Lung (tissue), 12 donors: ENCODE measurements around the gene NAA35. TPM values are rescaled to one million over a fixed set of nuclear protein-coding genes. Genes with fewer than 3 reads are reported as not detected.

ENCODE experiments used
- ATAC-seq: fragments of 200-7000 bp; cut with Tn5 transposase; one replicate; pipeline ENCODE4 v1.9.1; 2020; ENCODE audit warnings: moderate number of reproducible peaks; ENCODE audit not compliant: insufficient read depth, low FRiP score
- DNase-seq, 3 donors: peaks; one replicate each; pipeline ENCODE4 v3.0.0-alpha.2; 2013 to 2017
- H3K27ac ChIP-seq, 2 donors: one replicate each; pipeline ENCODE4 v1.5.1; 2013; ENCODE audit warnings: mild to moderate bottlenecking in 2 of 2, moderate library complexity in 2 of 2, control low read depth in 1 of 2, inconsistent platforms in 1 of 2, low read depth in 1 of 2, low read length in 1 of 2
- H3K27me3 ChIP-seq, 3 donors: one replicate each; pipeline ENCODE4 v1.5.1; 2013; ENCODE audit warnings: low read length in 2 of 3; ENCODE audit not compliant: control insufficient read depth in 3 of 3, insufficient read depth in 3 of 3
- H3K36me3 ChIP-seq, 4 donors: one replicate each; pipeline ENCODE4 v1.5.1; 2013; ENCODE audit warnings: low read length in 4 of 4, mild to moderate bottlenecking in 1 of 4, moderate library complexity in 1 of 4; ENCODE audit not compliant: control insufficient read depth in 4 of 4, insufficient read depth in 4 of 4
- H3K4me1 ChIP-seq, 5 donors: one replicate each; pipeline ENCODE4 v1.5.1; 2013; ENCODE audit warnings: low read length in 5 of 5, mild to moderate bottlenecking in 2 of 5, moderate library complexity in 1 of 5; ENCODE audit not compliant: control insufficient read depth in 5 of 5, insufficient read depth in 5 of 5
- H3K4me3 ChIP-seq: one replicate; pipeline ENCODE4 v1.5.1; 2013; ENCODE audit warnings: mild to moderate bottlenecking, control low read depth, moderate library complexity
- H3K9ac ChIP-seq, 2 donors: one replicate each; pipeline ENCODE4 v1.5.1; 2013; ENCODE audit warnings: low read length in 2 of 2, control low read depth in 1 of 2; ENCODE audit not compliant: insufficient read depth in 1 of 2
- H3K9me3 ChIP-seq, 4 donors: one replicate each; pipeline ENCODE4 v1.5.1; 2013; ENCODE audit warnings: low read length in 3 of 4, mild to moderate bottlenecking in 1 of 4, moderate library complexity in 1 of 4; ENCODE audit not compliant: control insufficient read depth in 4 of 4, insufficient read depth in 3 of 4
- WGBS, 2 donors: extraction: QIAGEN DNeasy Blood & Tissue Kit; methylation state at CpG; one replicate each; pipeline ENCODE4 v1.1.7; 2013; 5-methylcytosine and 5-hydroxymethylcytosine counted together
- polyA plus RNA-seq, 2 donors: library from polyadenylated mRNA; stranded (reverse); fragments of 200-250 nt; gene quantifications; one replicate each; pipeline ENCODE4 v1.2.1, GENCODE V29; 2013
- total RNA-seq, 2 donors: library from RNA; depleted of rRNA in 1 of 2; stranded (reverse); fragments of >200 nt in 1 of 2; gene quantifications; one replicate each; pipeline ENCODE4 v1.2.1, GENCODE V29; 2014 to 2021
- TF ChIP-seq, protein P1 (sequence below): IDR thresholded peaks from 2 replicates; pipeline ENCODE4 v1.5.1; 2012; ENCODE audit warnings: mild to moderate bottlenecking; ENCODE audit errors: control extremely low read depth, extremely low read depth
- donor health status: control.
- donor health status: control.
- donor health status: Bipolar disorder and iron deficiency.
- donor health status: healthy.
- donor health status: DM: yes; HTN: yes; CAD: no.

Gene NAA35
- total and polyA plus RNA-seq, 4 donors = 6.8 to 33.9 (median 16.2) TPM

DNA sequence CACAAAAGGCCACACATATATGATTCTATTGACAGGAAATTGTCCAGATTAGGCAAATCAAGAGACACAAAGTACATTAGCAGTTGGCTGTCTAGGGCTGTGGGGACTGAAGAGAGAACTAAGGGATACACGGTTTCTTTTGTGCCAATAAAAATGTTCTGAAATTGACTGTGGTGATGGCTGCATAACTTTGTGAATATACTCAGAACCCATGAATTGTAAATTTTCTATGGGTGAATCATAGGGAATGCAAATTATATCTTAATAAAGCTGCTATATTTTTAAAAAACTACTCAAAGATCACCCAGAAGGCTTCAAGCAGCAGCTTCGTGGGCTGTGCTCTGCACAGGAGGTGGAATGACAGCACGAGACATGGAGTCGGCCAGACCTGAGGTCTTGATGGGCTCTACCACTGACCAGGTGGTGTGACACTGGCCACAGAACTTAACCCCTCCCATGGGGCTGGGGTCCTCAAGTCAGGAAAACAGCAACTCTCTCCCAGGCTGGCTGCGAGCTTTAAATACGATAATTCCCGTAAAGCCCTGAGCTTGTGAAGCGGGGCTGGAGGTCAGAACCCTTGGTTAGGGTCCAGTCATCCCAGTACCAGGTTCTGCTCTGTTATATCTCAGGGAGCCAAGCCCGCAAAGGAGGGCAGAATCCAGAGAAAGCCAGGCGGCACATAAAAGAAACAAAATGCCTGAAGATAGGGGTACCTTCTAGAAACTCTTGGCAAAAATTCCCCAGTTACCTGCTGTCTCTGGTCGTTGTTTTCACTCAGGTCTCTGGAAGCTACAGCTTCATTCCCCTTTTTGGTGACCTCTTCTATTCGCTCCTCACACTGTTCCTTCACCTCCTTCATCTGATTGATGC lies 99.3 kb downstream of the NAA35 start:
- Histone ChIP-seq H3K27me3 (no peaks in the 10 kb centered on the region), H3K36me3 (peaks cover 0 to 10% (median 2%) of the 10 kb centered on the region in 4 donors), H3K4me3 (no peak overlapping the region), H3K4me1 (peaks cover 0 to 4% (median 0%) of the 10 kb centered on the region in 5 donors), H3K9me3 (no peaks in the 10 kb centered on the region), H3K27ac (no peak overlapping the region), H3K9ac (no peak overlapping the region)
- no peak for DNase-seq
- 95 to 96% methylated on average over 12 of the region's 12 CpGs for WGBS, 2 donors
- TF ChIP-seq, protein P1, sequence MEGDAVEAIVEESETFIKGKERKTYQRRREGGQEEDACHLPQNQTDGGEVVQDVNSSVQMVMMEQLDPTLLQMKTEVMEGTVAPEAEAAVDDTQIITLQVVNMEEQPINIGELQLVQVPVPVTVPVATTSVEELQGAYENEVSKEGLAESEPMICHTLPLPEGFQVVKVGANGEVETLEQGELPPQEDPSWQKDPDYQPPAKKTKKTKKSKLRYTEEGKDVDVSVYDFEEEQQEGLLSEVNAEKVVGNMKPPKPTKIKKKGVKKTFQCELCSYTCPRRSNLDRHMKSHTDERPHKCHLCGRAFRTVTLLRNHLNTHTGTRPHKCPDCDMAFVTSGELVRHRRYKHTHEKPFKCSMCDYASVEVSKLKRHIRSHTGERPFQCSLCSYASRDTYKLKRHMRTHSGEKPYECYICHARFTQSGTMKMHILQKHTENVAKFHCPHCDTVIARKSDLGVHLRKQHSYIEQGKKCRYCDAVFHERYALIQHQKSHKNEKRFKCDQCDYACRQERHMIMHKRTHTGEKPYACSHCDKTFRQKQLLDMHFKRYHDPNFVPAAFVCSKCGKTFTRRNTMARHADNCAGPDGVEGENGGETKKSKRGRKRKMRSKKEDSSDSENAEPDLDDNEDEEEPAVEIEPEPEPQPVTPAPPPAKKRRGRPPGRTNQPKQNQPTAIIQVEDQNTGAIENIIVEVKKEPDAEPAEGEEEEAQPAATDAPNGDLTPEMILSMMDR = no peak
- no peak for ATAC-seq

DNA sequence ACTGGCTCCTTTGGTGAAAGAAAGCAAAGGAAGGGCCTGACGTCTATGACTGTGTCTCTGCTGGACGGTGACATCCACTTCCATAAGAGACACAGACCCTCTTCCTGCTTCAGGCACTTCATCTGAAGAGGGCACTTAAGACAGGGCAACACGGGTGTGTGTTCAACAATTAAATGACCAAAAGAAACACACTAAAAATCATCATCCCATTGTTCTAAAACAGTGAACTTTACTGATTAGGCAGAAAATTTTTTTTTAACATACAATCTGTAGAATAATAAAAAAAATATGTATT lies 99.9 kb downstream of the NAA35 start:
- 52 to 67% methylated on average over 3 of the region's 3 CpGs for WGBS, 2 donors
- DNase-seq = no peak
- TF ChIP-seq, protein P1 = no peak
- no peak overlapping the region for H3K4me3 ChIP-seq
- no peak overlapping the region for H3K9ac ChIP-seq
- ATAC-seq = no peak
- H3K27ac ChIP-seq = no peak overlapping the region
- H3K4me1 ChIP-seq = peaks cover 0 to 4% (median 0%) of the 10 kb centered on the region in 5 donors
- peaks cover 0 to 9% (median 1%) of the 10 kb centered on the region in 4 donors for H3K36me3 ChIP-seq
- no peaks in the 10 kb centered on the region for H3K9me3 ChIP-seq
- H3K27me3 ChIP-seq = no peaks in the 10 kb centered on the region

- no peak overlapping the region for H3K4me3 ChIP-seq
- WGBS, 2 donors = 64 to 74% methylated on average over 8 of the region's 8 CpGs
- H3K9me3 ChIP-seq = no peaks in the 10 kb centered on the region
- peaks cover 0 to 4% (median 0%) of the 10 kb centered on the region in 5 donors for H3K4me1 ChIP-seq
- TF ChIP-seq, protein P1 = no peak
- ATAC-seq = no peak
- peaks cover 0 to 9% (median 1%) of the 10 kb centered on the region in 4 donors for H3K36me3 ChIP-seq
- DNase-seq = peak in 2 of 3 donors; percentile 19 to 47
- no peak overlapping the region for H3K9ac ChIP-seq
- no peak overlapping the region for H3K27ac ChIP-seq
- H3K27me3 ChIP-seq = no peaks in the 10 kb centered on the region
These were observed 100.4 kb downstream of the NAA35 start for GRCh38 chr9:86041311-86041741.
